ENCODE data around the gene ANXA4. TPM values are rescaled to one million over a fixed set of nuclear protein-coding genes. Genes with fewer than 3 reads are reported as not detected.
"Not testable (repeated sequence)": the region's sequence is repeated elsewhere in the genome, so short reads cannot be mapped to it uniquely, and the experiment has no call there.

Gene ANXA4
- total RNA-seq, 1 donor from 2014 or later: 2,875 TPM

DNA sequence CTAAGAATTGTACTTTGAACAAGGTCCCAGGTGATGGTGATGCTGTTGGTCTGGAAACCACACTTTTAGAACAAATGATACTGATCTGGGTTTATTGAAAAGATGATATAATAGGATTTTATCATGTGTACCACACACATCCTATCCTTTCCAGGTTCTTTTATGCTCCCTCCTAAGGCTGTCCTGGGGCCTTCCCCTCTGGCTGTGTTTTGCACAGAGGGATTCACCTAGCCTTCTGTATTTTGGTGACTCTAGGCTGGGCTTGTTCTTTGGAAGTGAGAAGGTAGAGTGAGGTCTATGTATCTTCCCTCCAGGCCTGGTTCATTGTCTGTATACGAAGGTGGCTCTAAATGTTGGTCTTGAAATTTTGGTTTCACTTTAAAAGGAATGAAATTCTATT, 12.7 kb downstream of the ANXA4 start:
- DNase-seq (ENCODE audit: low spot score): no peak

DNA sequence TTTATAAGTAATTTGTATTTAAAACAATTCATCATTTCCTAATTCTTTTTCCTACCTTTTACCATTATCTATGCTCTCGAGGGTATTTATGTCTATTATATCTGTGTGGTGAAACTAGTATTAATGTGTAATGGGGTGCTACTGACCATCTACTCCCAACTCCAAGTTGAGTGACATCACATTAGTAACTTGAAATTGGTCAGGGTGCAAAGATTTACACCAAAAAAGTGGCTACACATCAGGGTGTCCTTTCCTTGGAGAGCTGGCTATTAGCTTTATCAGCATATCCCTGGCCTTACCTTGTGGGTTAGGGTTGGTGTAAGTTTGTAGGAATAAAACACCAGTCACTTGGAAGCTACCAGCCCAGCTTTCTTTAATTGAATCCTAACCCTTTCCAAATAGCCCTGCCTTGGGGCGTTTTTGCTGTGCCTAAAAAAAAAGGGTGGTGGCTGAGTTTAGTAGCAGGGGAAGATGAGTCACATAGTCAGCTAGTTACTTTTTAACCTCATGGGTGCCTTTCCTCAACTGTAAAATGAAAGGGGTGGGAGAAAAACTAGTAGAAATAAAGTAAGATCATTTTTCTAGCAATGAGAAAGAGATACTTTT, 14.0 kb downstream of the ANXA4 start:
- peak; percentile 48 for DNase-seq (ENCODE audit: low spot score)

DNA sequence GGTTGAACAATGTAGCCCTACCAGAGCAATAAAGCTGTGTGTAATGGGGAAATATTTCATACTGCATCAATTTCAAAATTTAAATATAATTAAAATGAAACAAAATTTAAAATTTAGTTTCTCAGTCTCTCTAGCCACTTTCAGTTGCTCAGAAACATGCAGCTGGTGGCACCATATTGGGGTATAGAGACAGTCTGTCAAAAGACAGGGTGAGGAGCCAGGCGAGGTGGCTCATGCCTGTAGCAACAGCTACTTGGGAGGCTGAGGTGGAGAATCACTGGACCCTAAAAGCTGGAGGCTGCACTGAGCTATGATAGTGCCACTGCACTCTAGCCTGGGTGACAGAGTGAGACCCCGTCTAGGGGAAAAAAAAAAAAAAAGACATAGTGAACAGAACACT, 20.1 kb downstream of the ANXA4 start:
- DNase-seq (ENCODE audit: low spot score): no peak

DNA sequence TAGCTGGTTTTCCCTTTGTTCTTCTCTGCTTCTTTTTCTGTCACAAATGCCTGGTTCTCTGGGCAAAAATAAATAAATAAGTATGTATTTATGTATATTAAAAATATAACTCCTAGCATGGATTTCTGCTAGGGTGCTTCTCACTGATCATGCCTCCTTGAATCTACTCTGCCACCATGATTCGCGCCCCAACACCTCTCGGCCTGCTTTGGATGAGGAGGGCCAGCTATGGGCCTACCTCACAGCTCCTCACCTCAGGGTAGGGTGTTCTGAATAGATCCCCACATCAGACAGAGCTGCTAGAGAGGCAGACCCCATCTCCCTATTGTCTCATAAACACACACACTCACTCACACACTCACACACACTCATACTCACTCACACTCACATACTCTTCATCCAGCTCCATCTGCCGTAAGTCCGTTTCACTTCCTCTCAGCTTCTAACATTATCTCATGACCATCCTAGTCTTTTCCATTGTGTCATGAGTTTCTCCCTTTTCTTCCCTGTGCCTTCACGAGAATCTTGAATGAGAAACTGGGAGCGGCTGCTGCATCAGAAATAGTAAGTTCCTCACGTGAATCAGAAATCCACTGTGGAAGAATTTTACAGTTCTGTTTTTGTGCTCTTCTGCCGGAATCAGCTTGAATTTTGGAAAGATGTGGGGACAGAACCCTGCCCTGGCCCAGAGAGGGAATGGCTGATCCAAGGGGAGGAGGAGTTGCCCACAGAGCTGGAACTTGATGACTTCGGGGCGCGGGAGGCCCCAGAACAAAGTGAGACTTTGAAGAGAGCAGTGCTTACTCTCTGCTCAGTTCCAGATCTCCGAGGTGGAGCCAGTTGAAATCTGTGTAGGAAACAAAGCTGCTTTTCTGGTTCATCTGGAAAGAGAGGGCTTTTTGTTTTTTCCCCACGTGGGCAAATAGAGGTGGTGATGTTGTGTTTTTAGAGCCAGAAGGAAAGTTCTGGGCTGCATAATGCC, 20.9 kb downstream of the ANXA4 start:
- DNase-seq (ENCODE audit: low spot score): no peak

DNA sequence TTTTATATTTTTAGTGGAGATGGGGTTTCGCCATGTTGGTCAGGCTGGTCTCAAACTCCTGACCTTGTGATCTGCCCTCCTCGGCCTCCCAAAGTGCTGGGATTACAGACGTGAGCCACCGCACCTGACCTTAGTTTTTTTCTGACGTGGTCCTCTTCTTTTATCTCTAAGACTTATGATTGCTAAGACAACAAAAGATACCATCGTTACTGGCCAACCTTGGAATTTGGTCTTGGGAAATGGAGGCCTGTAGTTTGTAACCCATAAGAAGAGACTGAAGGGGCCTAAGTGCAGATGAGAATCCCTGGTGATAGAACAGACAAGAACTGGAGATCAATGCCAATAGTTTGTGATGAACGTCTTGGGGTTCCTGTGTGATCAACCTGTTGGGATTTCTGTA, 21.9 kb downstream of the ANXA4 start:
- not testable (repeated sequence) for DNase-seq (ENCODE audit: low spot score)

DNA sequence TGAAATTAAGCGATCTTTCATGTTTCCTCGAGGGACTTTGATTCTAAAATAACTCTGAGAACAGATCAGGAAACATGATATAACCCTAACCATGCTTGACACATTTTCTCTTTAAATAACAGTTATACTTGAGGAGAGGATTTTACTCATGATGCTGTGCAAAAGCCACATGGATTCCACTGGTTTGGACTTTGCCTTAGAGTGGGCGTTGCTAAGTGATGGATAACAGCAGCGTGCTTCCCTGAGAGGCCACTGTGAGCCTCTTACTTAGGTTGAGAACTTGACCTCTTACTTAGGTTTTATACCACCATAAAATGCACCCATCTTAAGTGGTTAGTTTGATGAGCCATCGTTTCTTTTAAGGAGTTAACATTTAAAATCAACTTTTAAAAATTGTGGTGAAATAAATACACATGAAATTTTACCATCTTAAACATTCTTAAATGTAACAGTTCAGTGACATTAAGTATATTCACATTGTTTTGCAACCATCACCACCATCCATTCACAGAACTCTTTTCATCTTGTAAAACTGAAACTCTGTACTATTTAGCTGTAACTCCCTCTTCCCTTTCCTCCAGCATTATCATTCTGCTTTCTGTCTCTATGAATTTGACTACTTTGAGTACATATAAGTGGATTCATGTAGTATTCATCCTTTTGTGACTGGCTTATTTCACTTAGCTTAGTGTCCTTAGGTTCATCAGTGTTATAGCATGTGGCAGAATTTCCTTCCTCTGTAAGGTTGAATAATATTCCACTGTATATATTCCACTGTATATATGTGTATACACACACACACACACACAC, 22.6 kb downstream of the ANXA4 start:
- DNase-seq (ENCODE audit: low spot score): no peak

DNA sequence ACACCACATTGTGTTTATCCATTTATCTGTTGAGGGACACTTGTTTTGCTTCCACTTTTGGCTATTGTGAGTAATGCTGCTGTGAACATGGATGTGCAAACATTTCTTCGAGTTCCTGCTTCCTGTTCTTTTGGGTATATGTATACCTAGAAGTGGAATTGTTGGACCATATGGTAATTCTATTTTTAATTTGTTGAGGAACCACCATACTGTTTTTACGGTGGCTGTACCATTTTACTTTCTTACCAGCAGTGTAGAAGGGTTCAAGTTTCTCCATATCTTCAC, 23.1 kb downstream of the ANXA4 start:
- no peak for DNase-seq (ENCODE audit: low spot score)

DNA sequence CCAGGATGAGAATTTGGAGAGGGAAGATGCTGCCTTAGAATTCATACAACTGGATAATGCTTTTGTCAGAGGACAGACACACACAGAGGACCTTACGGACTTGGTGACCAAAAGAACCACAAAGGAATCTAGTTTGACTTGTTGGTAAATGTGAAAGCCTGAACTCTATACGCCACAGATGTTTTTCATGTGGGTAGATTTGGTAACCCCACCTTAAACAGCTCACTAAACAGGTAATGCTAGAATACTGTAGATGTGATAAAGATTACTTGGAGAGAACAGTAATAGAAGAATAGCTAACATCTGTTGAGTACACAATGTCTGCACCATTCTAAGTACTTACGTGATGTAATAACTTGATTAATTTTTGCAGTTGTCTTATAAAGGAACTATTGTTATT, 24.1 kb downstream of the ANXA4 start:
- no peak for DNase-seq (ENCODE audit: low spot score)

DNA sequence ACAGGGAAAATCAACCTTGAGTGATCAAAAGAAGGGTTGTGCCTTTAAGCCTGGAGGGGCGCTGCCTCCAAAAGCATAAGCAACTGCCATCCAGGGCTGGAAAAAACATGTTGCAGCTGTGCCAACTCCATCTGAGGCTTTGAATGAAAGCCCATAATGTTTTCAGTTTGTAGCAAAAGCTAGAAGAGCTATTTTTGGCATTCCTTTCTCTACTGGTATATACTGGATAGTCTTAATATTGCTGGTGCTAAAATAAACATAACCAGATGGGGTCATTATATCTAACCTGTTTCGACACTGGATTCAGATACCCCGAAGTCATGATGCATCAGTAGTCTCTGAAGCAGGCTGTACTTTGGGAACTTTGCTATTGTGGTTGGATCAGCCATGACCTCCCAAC, 25.1 kb downstream of the ANXA4 start:
- DNase-seq (ENCODE audit: low spot score): no peak

DNA sequence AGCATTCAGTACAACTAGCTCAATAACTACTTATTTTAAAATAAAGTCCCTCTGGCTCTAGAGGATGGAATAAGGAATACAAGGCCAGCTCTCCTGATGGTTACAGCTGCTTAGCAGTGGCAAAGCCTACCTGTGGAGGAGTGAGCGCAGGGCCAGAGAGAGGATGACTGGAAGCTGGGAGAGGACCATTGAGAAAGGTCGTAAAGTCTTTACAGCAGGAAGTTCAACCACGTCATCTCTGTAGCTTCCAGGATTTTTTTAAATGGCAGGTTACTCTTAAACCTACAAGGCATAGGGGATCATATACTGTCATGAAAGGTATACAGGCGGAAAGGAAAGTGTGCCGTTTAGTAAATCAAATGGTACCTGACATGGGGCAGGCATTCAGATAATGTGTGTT, 26.3 kb downstream of the ANXA4 start:
- DNase-seq (ENCODE audit: low spot score): no peak

DNA sequence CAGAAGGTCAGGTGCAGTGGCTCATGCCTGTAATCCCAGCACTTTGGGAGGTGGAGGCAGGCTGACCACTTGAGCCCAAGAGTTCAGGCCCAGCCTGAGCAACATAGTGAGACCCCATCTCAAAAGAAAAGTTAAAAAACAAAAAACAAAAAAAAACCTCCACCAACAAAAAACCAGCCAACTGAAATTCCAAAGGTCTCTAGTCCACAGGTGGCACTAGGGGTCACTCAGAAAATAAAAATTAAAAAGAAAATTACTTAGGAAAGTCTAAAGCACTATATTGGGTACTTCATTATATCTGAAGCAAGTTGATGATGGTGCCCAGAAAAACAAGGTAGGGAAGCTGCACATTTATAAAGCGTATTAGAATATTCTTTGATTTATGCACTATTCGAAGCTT, 26.9 kb downstream of the ANXA4 start:
- DNase-seq (ENCODE audit: low spot score): no peak

DNA sequence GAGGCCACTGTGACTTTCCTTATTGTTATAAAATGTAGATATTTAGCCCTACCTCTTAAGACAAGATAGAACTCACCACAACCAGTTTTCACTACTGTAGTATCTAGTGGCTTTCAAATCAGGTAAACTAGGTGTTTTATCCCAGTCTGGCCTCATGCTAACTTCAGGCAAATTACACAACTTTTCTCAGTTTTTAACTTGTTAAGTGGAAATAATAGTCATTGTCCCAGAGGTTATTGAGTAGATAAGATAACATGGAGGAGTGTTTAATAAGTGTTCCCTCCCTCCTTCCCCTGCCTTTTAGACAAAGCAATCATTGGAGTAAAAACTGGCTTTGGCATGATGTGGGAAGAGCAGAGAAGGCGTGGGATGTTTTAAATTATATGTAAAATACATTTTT, 27.3 kb downstream of the ANXA4 start:
- no peak for DNase-seq (ENCODE audit: low spot score)

DNA sequence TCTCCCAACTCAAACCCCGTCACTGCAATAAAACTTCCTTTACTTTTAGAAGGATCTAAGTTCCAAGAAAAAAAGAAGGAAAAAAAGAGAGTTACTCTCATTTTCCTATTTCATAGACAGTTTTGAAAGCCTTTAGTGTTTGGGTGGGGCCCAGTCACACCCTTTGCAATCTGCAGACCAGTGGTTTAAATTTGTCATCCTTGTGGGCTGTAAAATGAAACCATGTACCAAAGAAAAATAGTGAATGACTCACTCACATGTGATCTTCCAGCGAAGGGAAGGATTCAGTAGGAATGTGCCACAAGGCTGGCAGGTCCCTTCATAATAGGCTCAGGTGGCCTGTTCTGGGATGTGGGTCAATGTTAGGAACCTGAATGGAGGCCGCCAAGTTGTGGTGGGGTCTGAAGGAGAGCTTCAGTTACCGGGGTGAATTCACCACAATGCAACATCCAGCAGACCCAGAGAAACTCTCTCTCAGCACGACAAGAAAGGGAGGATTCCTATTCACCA, 28.3 kb downstream of the ANXA4 start:
- peak; percentile 45 for DNase-seq (ENCODE audit: low spot score)

DNA sequence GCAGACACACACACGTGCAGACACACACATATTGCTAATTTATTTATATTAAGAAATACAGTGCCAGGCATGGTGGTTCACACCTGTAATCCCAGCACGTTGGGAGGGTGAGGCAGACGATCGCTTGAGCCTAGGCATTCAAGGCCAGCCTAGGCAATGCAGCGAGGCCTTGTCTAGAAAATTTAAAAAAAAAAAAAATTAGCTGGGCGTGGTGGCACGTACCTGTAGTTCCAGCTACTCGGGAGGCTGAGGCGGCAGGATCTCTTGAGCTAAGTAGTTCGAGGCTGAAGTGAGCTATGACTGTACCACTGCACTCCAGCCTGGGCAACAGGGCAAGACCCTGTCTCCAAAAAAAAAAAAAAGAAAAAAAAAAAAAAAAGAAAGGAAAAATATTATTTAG, 28.8 kb downstream of the ANXA4 start:
- DNase-seq (ENCODE audit: low spot score): no peak

DNA sequence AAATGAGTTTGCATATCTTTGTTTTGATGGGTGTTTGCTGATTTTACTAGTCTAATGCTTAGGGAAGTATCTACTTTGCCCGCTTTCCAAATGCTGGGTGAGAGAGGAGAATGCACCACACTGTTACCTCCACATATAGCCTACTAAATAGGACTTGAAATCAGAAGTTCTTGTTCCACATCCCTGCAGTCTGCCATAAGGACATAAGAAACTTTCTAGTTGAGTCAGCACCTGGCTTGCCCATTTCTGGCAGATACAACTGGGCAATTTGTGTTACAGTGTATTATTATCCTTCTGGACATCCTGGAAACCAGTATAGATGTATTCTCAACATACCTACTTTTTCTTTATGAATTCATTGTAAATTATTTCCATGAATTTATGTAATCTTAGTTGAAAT, 29.5 kb downstream of the ANXA4 start:
- no peak for DNase-seq (ENCODE audit: low spot score)

DNA sequence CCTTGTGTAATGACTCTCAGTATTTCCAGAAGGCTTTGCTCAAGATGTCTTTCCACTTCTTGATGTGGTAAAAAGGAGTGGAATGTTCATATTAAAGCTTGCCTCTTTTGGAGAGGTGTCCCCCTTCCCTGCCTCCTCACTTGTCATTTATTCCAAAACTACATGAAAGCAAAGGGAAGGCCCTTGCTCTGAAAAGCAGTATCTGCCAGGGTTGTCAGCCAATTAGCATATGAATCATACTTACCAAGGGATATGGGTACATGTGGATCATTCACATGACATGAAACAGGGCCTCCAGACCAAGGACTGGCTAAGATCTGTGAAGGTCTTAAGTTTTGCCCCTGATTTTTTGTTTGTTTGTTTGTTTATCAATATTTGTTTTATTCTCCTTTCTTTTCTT, 31.3 kb downstream of the ANXA4 start:
- no peak for DNase-seq (ENCODE audit: low spot score)

DNA sequence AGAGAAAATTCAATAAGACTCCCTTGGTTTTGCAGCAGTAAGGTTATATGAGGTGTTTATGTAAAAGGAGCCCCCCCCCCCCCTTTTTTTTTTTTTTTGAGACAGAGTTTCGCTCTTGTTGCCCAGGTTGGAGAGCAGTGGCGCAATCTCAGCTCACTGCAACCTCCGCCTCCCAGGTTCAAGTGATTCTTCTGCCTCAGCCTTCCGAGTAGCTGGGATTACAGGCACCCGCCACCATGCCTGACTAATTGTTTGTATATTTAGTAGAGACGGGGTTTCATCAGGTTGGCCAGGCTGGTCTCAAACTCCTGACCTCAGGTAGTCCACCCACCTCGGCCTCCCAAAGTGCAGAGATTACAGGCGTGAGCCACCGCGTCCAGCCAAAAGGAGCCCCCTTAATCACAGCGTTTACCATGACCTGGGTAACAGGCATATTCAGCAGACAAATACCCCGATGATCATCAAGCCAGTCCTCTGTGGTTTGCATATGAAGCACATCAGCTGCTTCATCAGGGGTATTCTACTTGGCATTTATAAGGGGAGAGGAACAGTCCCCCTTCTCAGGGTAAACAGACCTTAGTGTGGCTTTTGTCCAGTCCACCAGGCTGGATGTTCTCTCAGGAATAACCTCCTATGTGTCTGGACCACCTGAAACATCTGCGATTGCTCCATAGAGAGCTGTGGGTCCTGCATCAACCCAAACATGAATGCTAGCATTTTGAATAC, 32.5 kb downstream of the ANXA4 start:
- DNase-seq (ENCODE audit: low spot score): not testable (repeated sequence)

DNA sequence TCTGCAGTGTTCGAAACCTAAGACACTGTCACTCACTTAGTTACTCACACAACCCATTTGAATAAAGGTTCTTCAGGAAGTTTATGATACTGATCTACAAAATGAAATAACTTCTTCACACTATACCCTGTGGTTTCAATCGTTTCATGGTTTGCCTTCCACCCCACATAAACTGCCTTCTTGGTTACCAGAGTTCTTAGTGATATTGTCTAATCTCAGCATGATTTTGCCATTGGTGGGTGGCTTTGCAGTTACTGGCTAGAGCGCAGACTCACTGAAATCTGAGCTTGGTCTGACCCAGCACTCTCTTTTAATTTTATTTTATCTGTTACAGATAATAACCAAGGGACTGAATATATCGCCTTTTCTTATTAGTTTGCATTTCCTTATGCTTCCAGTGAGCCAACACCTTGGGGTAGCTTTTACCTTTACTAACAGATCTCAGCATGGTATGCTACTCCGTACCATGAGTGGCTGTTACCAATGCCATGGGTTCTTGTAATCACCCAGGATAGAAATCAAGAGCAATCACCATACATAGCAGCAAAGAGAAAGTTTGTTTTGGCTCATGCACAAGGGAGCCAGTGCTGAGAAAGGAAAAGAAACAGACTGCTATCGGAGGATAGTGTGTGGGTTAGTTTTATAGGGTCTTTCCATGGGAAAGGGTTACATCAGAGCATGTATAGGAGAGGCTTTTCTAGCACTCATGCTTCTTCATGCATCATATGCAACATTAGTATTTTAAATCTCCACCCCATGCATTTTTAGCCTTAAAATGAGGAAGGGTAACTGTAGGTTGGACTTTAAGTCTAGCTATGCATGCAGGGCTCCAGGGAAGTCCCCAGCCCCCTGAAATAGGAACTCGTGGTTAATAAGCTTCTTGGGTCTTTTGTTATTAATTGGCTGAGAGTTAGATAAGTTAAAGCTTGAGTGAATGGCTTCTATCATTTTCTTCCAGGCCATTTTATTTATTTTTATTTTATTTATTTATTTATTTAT, 33.3 kb downstream of the ANXA4 start:
- no peak for DNase-seq (ENCODE audit: low spot score)

DNA sequence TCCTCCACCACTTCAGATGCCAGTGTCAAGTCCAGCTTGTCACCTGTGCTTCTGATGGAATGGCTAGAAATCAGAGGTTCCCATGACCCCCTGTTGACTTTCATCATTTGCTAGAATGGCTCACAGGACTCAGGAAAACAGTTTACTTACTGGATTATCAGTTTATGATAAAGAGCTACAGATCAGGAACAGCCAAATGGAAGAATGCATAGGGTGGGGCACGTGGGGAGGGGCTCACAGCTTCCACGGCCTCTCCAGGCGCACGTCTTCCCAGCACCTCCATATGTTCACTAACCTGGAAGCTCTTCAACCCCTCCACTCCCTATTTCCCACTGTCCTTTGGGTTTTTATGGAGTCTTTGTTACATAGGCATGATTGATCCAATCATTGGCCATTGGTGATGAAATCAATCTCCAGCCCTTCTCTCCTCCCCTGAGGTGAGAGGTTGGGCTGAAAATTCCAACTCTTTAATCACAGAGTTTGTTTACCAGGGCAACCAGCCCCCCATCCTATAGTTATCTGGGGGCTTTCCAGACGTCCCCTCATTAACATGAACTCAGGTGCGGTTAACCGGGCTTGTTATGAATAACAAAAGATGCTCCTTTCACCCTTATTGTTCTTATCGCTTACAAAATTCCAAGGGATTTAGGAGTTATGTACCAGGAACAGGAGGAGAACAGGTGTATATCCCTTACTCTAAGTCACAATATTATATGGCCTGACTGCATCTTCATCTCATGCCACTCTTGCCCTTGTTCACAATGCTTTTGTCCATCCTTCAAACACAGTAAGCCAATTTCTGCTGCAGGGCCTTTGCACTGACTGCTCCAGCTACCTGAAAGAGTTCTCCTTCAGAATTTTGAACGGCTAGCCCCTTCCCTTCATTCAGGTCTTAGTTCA, 35.2 kb downstream of the ANXA4 start:
- DNase-seq (ENCODE audit: low spot score): no peak

DNA sequence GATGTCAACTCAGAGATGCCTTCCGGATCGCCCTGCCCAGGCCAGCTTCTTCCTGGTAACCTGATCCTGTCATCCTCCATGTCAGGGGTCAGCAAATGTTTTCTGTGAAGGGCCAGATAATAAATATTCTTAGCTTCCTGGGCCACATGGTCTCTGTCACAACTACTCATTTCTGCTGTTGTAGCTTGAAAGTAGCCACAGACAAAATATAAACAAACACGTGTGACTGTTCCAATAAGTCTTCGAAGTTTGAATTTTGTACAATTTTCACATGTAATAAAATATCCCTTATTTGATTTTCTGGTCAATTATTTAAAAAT, 35.8 kb downstream of the ANXA4 start:
- DNase-seq (ENCODE audit: low spot score): no peak
